Measurements from ENCODE around the gene PLXNB3.
A peak's percentile ranks its signal among the peaks of the same experiment; 100 is the strongest.

The PLXNB3 gene

GRCh38 chrX:153763298-153763932 lies 634 bp upstream of the PLXNB3 start:
- Histone ChIP-seq H3K4me1 (ENCODE audit: insufficient read depth, insufficient read length) (peaks cover 2% of the 10 kb centered on the region), H3K27me3 (ENCODE audit: insufficient read depth, insufficient read length) (no peaks in the 10 kb centered on the region), H3K4me3 (ENCODE audit: insufficient read length, low read depth) (no peak overlapping the region), H3K9ac (ENCODE audit: insufficient read length, low read depth) (no peak overlapping the region), H3K36me3 (ENCODE audit: insufficient read depth, insufficient read length, low read length) (no peaks in the 10 kb centered on the region), H3K9me3 (ENCODE audit: insufficient read depth, low read length) (no peaks in the 10 kb centered on the region)
- TF ChIP-seq YY1 (IDR thresholded peaks at IDR 0.05; ENCODE audit: insufficient read depth, insufficient read length): no peak
- TF ChIP-seq SUZ12 (IDR thresholded peaks at IDR 0.05; ENCODE audit: extremely low read depth, insufficient read depth, insufficient read length): no peak
- TF ChIP-seq ZNF274 (IDR thresholded peaks at IDR 0.05; ENCODE audit: low read depth, low read length): no peak
- DNase-seq (ENCODE audit: low read depth, low spot score): no peak

GRCh38 chrX:153764786-153765137 lies 713 bp downstream of the PLXNB3 start:
- Histone ChIP-seq H3K27me3 (ENCODE audit: insufficient read depth, insufficient read length) (no peaks in the 10 kb centered on the region), H3K9me3 (ENCODE audit: insufficient read depth, low read length) (no peaks in the 10 kb centered on the region), H3K9ac (ENCODE audit: insufficient read length, low read depth) (no peak overlapping the region), H3K4me1 (ENCODE audit: insufficient read depth, insufficient read length) (peaks cover 2% of the 10 kb centered on the region), H3K36me3 (ENCODE audit: insufficient read depth, insufficient read length, low read length) (no peaks in the 10 kb centered on the region), H3K4me3 (ENCODE audit: insufficient read length, low read depth) (no peak overlapping the region)
- TF ChIP-seq SUZ12 (IDR thresholded peaks at IDR 0.05; ENCODE audit: extremely low read depth, insufficient read depth, insufficient read length): no peak
- no peak for TF ChIP-seq YY1 (IDR thresholded peaks at IDR 0.05; ENCODE audit: insufficient read depth, insufficient read length)
- DNase-seq (ENCODE audit: low read depth, low spot score): no peak

- Histone ChIP-seq H3K4me1 (ENCODE audit: insufficient read depth, insufficient read length) (peaks cover 2% of the 10 kb centered on the region), H3K4me3 (ENCODE audit: insufficient read length, low read depth) (peak overlapping the region; percentile 24), H3K27me3 (ENCODE audit: insufficient read depth, insufficient read length) (no peaks in the 10 kb centered on the region), H3K9me3 (ENCODE audit: insufficient read depth, low read length) (no peaks in the 10 kb centered on the region), H3K36me3 (ENCODE audit: insufficient read depth, insufficient read length, low read length) (no peaks in the 10 kb centered on the region), H3K9ac (ENCODE audit: insufficient read length, low read depth) (peak overlapping the region; percentile 56)
- DNase-seq (ENCODE audit: low read depth, low spot score): no peak
- no peak for TF ChIP-seq YY1 (IDR thresholded peaks at IDR 0.05; ENCODE audit: insufficient read depth, insufficient read length)
- TF ChIP-seq SUZ12 (IDR thresholded peaks at IDR 0.05; ENCODE audit: extremely low read depth, insufficient read depth, insufficient read length): no peak
- no peak for TF ChIP-seq ZNF274 (IDR thresholded peaks at IDR 0.05; ENCODE audit: low read depth, low read length)
Measured at GRCh38 chrX:153765138-153766079, 1.4 kb downstream of the PLXNB3 start.

GRCh38 chrX:153766098-153766817 lies 2.2 kb downstream of the PLXNB3 start:
- peak overlapping the region; percentile 24 for H3K4me3 ChIP-seq (ENCODE audit: insufficient read length, low read depth)
- TF ChIP-seq ZNF274 (IDR thresholded peaks at IDR 0.05; ENCODE audit: low read depth, low read length) (no peak), YY1 (IDR thresholded peaks at IDR 0.05; ENCODE audit: insufficient read depth, insufficient read length) (no peak)

GRCh38 chrX:153766871-153767673 lies 3.0 kb downstream of the PLXNB3 start:
- no peak for DNase-seq (ENCODE audit: low read depth, low spot score)
- Histone ChIP-seq H3K9ac (ENCODE audit: insufficient read length, low read depth) (no peak overlapping the region), H3K27me3 (ENCODE audit: insufficient read depth, insufficient read length) (no peaks in the 10 kb centered on the region), H3K4me3 (ENCODE audit: insufficient read length, low read depth) (no peak overlapping the region), H3K4me1 (ENCODE audit: insufficient read depth, insufficient read length) (peaks cover 2% of the 10 kb centered on the region), H3K36me3 (ENCODE audit: insufficient read depth, insufficient read length, low read length) (no peaks in the 10 kb centered on the region), H3K9me3 (ENCODE audit: insufficient read depth, low read length) (no peaks in the 10 kb centered on the region)
- TF ChIP-seq ZNF274 (IDR thresholded peaks at IDR 0.05; ENCODE audit: low read depth, low read length): no peak
- no peak for TF ChIP-seq SUZ12 (IDR thresholded peaks at IDR 0.05; ENCODE audit: extremely low read depth, insufficient read depth, insufficient read length)
- no peak for TF ChIP-seq YY1 (IDR thresholded peaks at IDR 0.05; ENCODE audit: insufficient read depth, insufficient read length)

More at GRCh38 chrX:153766098-153766817, 2.2 kb downstream of the PLXNB3 start:
- peak; percentile 13 for DNase-seq (ENCODE audit: low read depth, low spot score)
- H3K9ac ChIP-seq (ENCODE audit: insufficient read length, low read depth): peak overlapping the region; percentile 50
- H3K4me1 ChIP-seq (ENCODE audit: insufficient read depth, insufficient read length): peaks cover 2% of the 10 kb centered on the region
- no peaks in the 10 kb centered on the region for H3K36me3 ChIP-seq (ENCODE audit: insufficient read depth, insufficient read length, low read length)
- H3K9me3 ChIP-seq (ENCODE audit: insufficient read depth, low read length): no peaks in the 10 kb centered on the region
- no peaks in the 10 kb centered on the region for H3K27me3 ChIP-seq (ENCODE audit: insufficient read depth, insufficient read length)

GRCh38 chrX:153767674-153768055 lies 3.6 kb downstream of the PLXNB3 start:
- H3K9ac ChIP-seq (ENCODE audit: insufficient read length, low read depth): no peak overlapping the region
- no peak overlapping the region for H3K4me3 ChIP-seq (ENCODE audit: insufficient read length, low read depth)
- no peak for TF ChIP-seq YY1 (IDR thresholded peaks at IDR 0.05; ENCODE audit: insufficient read depth, insufficient read length)
- TF ChIP-seq SUZ12 (IDR thresholded peaks at IDR 0.05; ENCODE audit: extremely low read depth, insufficient read depth, insufficient read length): no peak
- TF ChIP-seq ZNF274 (IDR thresholded peaks at IDR 0.05; ENCODE audit: low read depth, low read length): no peak
- no peaks in the 10 kb centered on the region for H3K9me3 ChIP-seq (ENCODE audit: insufficient read depth, low read length)
- H3K4me1 ChIP-seq (ENCODE audit: insufficient read depth, insufficient read length): peaks cover 2% of the 10 kb centered on the region
- H3K36me3 ChIP-seq (ENCODE audit: insufficient read depth, insufficient read length, low read length): no peaks in the 10 kb centered on the region
- no peaks in the 10 kb centered on the region for H3K27me3 ChIP-seq (ENCODE audit: insufficient read depth, insufficient read length)
- DNase-seq (ENCODE audit: low read depth, low spot score): no peak
